OCI-LY7 (cell line): Measurements from ENCODE around the gene NOS2. TPM values are rescaled to one million over a fixed set of nuclear protein-coding genes. Genes with fewer than 3 reads are reported as not detected.
A peak's percentile ranks its signal among the peaks of the same experiment; 100 is the strongest.

Experiments used
- BruUV-seq: library from RNA; stranded (reverse); fragments of 400-500 nt; replicated peaks from 2 replicates; lab custom pipeline; 2021; lab: Mats Ljungman, UMichigan
- CTCF ChIA-PET: fragments of 300-600 bp; sonication (Branson Sonifier 250); formaldehyde crosslinking; loops from one replicate; lab custom pipeline; 2022; ENCODE audit warnings: antibody characterized with exemption; ENCODE audit not compliant: unreplicated experiment; lab: Charles Lee
- POLR2A ChIA-PET: fragments of 300-600 bp; sonication (Branson Sonifier 250); formaldehyde crosslinking; loops from one replicate; lab custom pipeline; 2022; ENCODE audit warnings: antibody characterized with exemption; lab: Charles Lee
- DNase-seq: peaks from one replicate; pipeline ENCODE4 v3.0.0-alpha.2; 2015; ENCODE audit warnings: low spot score
- H2AFZ ChIP-seq: fragments of 200-600 bp; sonication (generic), shearing (Covaris generic); 2 replicates; pipeline ENCODE4 v1.6.1; 2014; ENCODE audit warnings: mild to moderate bottlenecking, antibody characterized with exemption, low read length, moderate library complexity
- H3K27ac ChIP-seq: fragments of 200-600 bp; sonication (generic); 2 replicates; pipeline ENCODE4 v1.5.1; 2014; ENCODE audit warnings: mixed run types, low read depth, mild to moderate bottlenecking, moderate library complexity, low read length, inconsistent platforms; ENCODE audit not compliant: poor library complexity, severe bottlenecking
- H3K36me3 ChIP-seq: fragments of 200-600 bp; sonication (generic); 2 replicates; pipeline ENCODE4 v1.6.1; 2014; ENCODE audit warnings: mild to moderate bottlenecking, antibody characterized with exemption, low read length, moderate library complexity, mixed read lengths; ENCODE audit not compliant: insufficient read depth
- H3K4me1 ChIP-seq: fragments of 200-600 bp; sonication (generic); 2 replicates; pipeline ENCODE4 v1.5.1; 2014; ENCODE audit warnings: mild to moderate bottlenecking, low read length; ENCODE audit not compliant: insufficient read depth, poor library complexity, severe bottlenecking
- H3K4me2 ChIP-seq: fragments of 200-600 bp; sonication (generic); 2 replicates; pipeline ENCODE4 v1.6.1; 2014; ENCODE audit warnings: mild to moderate bottlenecking, low read length
- H3K4me3 ChIP-seq: fragments of 200-600 bp; sonication (generic); 2 replicates; pipeline ENCODE4 v1.5.1; 2014; ENCODE audit warnings: mild to moderate bottlenecking, low read depth, low read length; ENCODE audit not compliant: poor library complexity, severe bottlenecking
- H3K79me2 ChIP-seq: fragments of 200-600 bp; sonication (generic); 2 replicates; pipeline ENCODE4 v1.6.1; 2016; ENCODE audit warnings: low read depth, mild to moderate bottlenecking, low read length, moderate library complexity, mixed read lengths; ENCODE audit not compliant: insufficient read depth
- H3K9me2 ChIP-seq: fragments of 200-600 bp; sonication (generic); 2 replicates; pipeline ENCODE4 v1.6.1; 2016; ENCODE audit warnings: mild to moderate bottlenecking, low read length, mixed read lengths; ENCODE audit not compliant: insufficient read depth
- H3K9me3 ChIP-seq: fragments of 200-600 bp; sonication (generic); 2 replicates; pipeline ENCODE4 v1.6.1; 2014; ENCODE audit warnings: mild to moderate bottlenecking, mixed run types, low read length, mixed read lengths
- H4K20me1 ChIP-seq: fragments of 200-600 bp; sonication (generic); 2 replicates; pipeline ENCODE4 v1.6.1; 2014; ENCODE audit warnings: mild to moderate bottlenecking, antibody characterized with exemption, low read length, moderate library complexity, mixed read lengths; ENCODE audit not compliant: insufficient read depth
- CTCF ChIP-seq: fragments of 200-600 bp; sonication (generic); conservative IDR thresholded peaks from 2 replicates; pipeline ENCODE4 v1.5.1; 2014; ENCODE audit warnings: mild to moderate bottlenecking, antibody characterized with exemption, low read length, moderate library complexity, mixed read lengths
- EZH2phosphoT487 ChIP-seq: fragments of 200-600 bp; sonication (generic); IDR thresholded peaks from 2 replicates; pipeline ENCODE4 v1.6.1; 2018; ENCODE audit warnings: low read depth, borderline replicate concordance, mild to moderate bottlenecking, mixed run types, antibody characterized with exemption, low read length, moderate library complexity, mixed read lengths
- intact Hi-C: fragments of 100-400 bp; cut with micrococcal nuclease; formaldehyde crosslinking; loops from one replicate; pipeline ENCODE4 v1.10.0; 2022; ENCODE audit not compliant: unreplicated experiment
- total RNA-seq, 2 experiments: library from RNA; depleted of rRNA in 1 of 2; stranded (reverse); fragments of >200 nt in 1 of 2; shearing (Covaris generic) in 1 of 2; gene quantifications; 2 replicates each; pipeline ENCODE4 v1.2.3, GENCODE V29; 2014 to 2022

NOS2 gene
- total RNA-seq, 2 experiments from 2014 or later, result not detected

DNA sequence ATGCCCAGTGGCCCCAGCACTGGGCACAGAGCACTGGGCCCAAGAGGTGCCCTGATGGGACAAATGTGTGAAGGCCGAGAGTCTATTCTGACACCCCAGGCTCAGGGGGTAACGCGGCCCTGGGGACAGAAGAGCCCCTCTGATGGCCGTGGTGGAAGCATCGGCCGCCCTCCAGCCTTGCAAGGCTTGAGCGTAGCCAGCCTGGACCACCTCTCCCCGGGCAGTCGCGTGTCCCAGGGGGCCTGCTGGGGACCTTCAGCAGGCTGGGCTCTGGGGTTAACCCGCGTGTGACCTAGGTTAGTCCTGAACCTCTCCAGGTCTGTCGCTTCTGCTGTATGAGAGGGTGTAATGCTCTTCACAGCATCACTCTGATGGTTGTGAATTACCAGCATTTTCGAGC lies 40.8 kb downstream of the NOS2 start:
- intact Hi-C loops, result no loop called here
- Histone ChIP-seq H4K20me1 (no peaks in the 10 kb centered on the region), H3K4me2 (no peak overlapping the region), H3K79me2 (no peaks in the 10 kb centered on the region), H3K27ac (no peak overlapping the region), H2AFZ (no peak overlapping the region), H3K4me1 (no peaks in the 10 kb centered on the region), H3K36me3 (no peaks in the 10 kb centered on the region), H3K9me3 (no peaks in the 10 kb centered on the region), H3K9me2 (no peaks in the 10 kb centered on the region), H3K4me3 (no peak overlapping the region)
- DNase-seq, result no peak
- CTCF ChIA-PET, result interaction anchor here (0.6 kb wide), 1 partner anchor 34 kb away, joined by 3 read pairs; no protein-coding TSS in a partner anchor
- BruUV-seq, result no TSS peak
- TF ChIP-seq EZH2phosphoT487, result no peak
- TF ChIP-seq CTCF, result no peak
- POLR2A ChIA-PET, result no interaction called here

GRCh38 chr17:27756467-27757371 lies 43.6 kb downstream of the NOS2 start:
- Histone ChIP-seq H3K79me2 (no peaks in the 10 kb centered on the region), H3K4me3 (no peak overlapping the region), H3K9me3 (no peaks in the 10 kb centered on the region), H3K9me2 (no peaks in the 10 kb centered on the region), H3K4me2 (no peak overlapping the region), H4K20me1 (no peaks in the 10 kb centered on the region), H3K4me1 (no peaks in the 10 kb centered on the region), H3K27ac (no peak overlapping the region), H3K36me3 (no peaks in the 10 kb centered on the region), H2AFZ (no peak overlapping the region)
- TF ChIP-seq EZH2phosphoT487 (no peak), CTCF (peak; percentile 88)
- no TSS peak for BruUV-seq
- ChIA-PET CTCF (interaction anchor here (0.6 kb wide), 1 partner anchor 105 kb away, joined by 3 read pairs; no protein-coding TSS in a partner anchor), POLR2A (no interaction called here)
- DNase-seq, result peak; percentile 51
- intact Hi-C loops, result loop anchor here (1.0 kb wide), 1 partner anchor 102 kb away; no protein-coding TSS in a partner anchor
